NT2/D1 (cell line): ENCODE measurements around the gene TK2.

Experiments used
- SUZ12 ChIP-seq: IDR thresholded peaks from 2 replicates; pipeline ENCODE4 v1.6.1; 2011; ENCODE audit not compliant: insufficient read length, insufficient read depth; ENCODE audit errors: extremely low read depth
- YY1 ChIP-seq: IDR thresholded peaks from 2 replicates; pipeline ENCODE4 v1.6.1; 2011; ENCODE audit not compliant: insufficient read length, insufficient read depth
- ZNF274 ChIP-seq: IDR thresholded peaks from 2 replicates; pipeline ENCODE4 v1.6.1; 2011; ENCODE audit warnings: mild to moderate bottlenecking, low read depth, low read length

GRCh38 chr16:66578651-66579531 lies 29.0 kb upstream of the TK2 start, which contains the start of gene CMTM2:
- TF ChIP-seq SUZ12, result no peak
- TF ChIP-seq YY1, result no peak
- no peak for TF ChIP-seq ZNF274
